Activated gamma-delta T cell (primary cell): ENCODE data around the gene GNPTG.

Experiments
- DNase-seq: peaks from one replicate; lab custom pipeline; 2025; lab: John Stamatoyannopoulos, UW

Gene GNPTG

GRCh38 chr16:1371054-1371978 lies 19.6 kb downstream of the GNPTG start:
- DNase-seq, result no peak

- no peak for DNase-seq
Measured at GRCh38 chr16:1372292-1372950, 20.7 kb downstream of the GNPTG start.

- DNase-seq, result no peak
Measured at GRCh38 chr16:1374418-1375297, 22.9 kb downstream of the GNPTG start.

- no peak for DNase-seq
Measured at GRCh38 chr16:1375298-1375640, 23.5 kb downstream of the GNPTG start.

GRCh38 chr16:1375741-1376410 lies 24.1 kb downstream of the GNPTG start:
- DNase-seq, result no peak

- DNase-seq, result no peak
Measured at GRCh38 chr16:1377406-1378010, 25.8 kb downstream of the GNPTG start.

- DNase-seq, result no peak
Measured at GRCh38 chr16:1378087-1378803, 26.5 kb downstream of the GNPTG start.

- DNase-seq, result peak; percentile 67
Measured at GRCh38 chr16:1378804-1379303, 27.1 kb downstream of the GNPTG start.

- DNase-seq, result peak; percentile 55
Measured at GRCh38 chr16:1379304-1380076, 27.8 kb downstream of the GNPTG start.

GRCh38 chr16:1380195-1380594 lies 28.5 kb downstream of the GNPTG start:
- no peak for DNase-seq

- DNase-seq, result no peak
Measured at GRCh38 chr16:1381612-1382406, 30.1 kb downstream of the GNPTG start.

- DNase-seq, result no peak
Measured at GRCh38 chr16:1383556-1383955, 31.8 kb downstream of the GNPTG start.

- no peak for DNase-seq
Measured at GRCh38 chr16:1385232-1385631, 33.5 kb downstream of the GNPTG start.

GRCh38 chr16:1387331-1387730 lies 35.6 kb downstream of the GNPTG start:
- no peak for DNase-seq

GRCh38 chr16:1389762-1390161 lies 38.0 kb downstream of the GNPTG start:
- no peak for DNase-seq

GRCh38 chr16:1390239-1390779 lies 38.6 kb downstream of the GNPTG start:
- no peak for DNase-seq

GRCh38 chr16:1392826-1393225 lies 41.1 kb downstream of the GNPTG start:
- no peak for DNase-seq

GRCh38 chr16:1393613-1394176 lies 42.0 kb downstream of the GNPTG start:
- no peak for DNase-seq
